Choroid plexus epithelial cell (primary cell): ENCODE data around the gene RHNO1.

Experiments
- DNase-seq: peaks from one replicate; pipeline ENCODE4 v3.0.0-alpha.2; 2010; ENCODE audit warnings: low read depth
- H3K4me3 ChIP-seq: 2 replicates; pipeline ENCODE4 v1.5.1; 2011; ENCODE audit warnings: low read depth, mild to moderate bottlenecking, control low read depth, low read length, moderate library complexity
- TF ChIP-seq, protein P1 (sequence below): conservative IDR thresholded peaks from 2 replicates; pipeline ENCODE4 v1.5.1; 2011; ENCODE audit warnings: low read depth, mild to moderate bottlenecking, control low read depth, inconsistent platforms, low read length, moderate library complexity

The RHNO1 gene

DNA sequence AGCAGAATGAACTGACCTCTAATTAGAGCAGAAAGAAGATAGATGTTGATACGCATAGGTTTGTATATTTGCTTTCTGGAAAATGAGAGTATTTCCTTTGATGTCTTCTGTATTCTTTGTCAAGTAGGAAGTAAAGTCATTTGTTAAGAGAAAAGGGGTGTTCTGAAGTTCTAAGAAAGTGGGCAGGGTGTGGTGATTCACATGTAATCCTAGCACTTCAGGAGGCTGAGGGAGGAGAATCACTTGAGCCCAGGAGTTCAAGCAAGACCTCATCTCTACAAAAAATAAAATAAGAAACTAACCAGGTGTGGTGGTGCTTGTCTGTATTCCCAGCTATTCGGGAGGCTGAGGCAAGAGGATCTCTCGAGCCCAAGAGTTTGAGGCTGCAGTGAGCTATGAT, 2.8 kb downstream of the RHNO1 start:
- no peak for DNase-seq
- H3K4me3 ChIP-seq = no peak overlapping the region
- TF ChIP-seq, protein P1, sequence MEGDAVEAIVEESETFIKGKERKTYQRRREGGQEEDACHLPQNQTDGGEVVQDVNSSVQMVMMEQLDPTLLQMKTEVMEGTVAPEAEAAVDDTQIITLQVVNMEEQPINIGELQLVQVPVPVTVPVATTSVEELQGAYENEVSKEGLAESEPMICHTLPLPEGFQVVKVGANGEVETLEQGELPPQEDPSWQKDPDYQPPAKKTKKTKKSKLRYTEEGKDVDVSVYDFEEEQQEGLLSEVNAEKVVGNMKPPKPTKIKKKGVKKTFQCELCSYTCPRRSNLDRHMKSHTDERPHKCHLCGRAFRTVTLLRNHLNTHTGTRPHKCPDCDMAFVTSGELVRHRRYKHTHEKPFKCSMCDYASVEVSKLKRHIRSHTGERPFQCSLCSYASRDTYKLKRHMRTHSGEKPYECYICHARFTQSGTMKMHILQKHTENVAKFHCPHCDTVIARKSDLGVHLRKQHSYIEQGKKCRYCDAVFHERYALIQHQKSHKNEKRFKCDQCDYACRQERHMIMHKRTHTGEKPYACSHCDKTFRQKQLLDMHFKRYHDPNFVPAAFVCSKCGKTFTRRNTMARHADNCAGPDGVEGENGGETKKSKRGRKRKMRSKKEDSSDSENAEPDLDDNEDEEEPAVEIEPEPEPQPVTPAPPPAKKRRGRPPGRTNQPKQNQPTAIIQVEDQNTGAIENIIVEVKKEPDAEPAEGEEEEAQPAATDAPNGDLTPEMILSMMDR = no peak

DNA sequence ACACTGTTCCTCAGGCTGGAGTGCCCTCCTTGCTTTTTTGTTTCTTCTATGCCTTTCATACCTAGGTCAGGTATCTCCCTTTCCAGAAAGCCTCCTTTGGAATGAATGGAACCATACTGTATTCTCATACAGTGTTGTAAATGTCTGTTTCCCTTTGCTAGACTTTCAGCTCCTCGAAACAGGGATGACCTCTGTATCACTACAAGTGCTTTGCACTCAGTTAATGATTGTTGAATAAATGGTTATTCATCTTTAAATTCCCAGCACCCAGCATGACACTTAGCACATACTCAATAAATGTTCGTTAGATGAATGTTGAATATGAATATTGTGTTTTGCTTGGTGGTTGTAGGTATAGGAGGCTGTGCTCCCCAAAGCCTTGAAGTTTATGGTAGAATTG, 7.8 kb downstream of the RHNO1 start:
- H3K4me3 ChIP-seq = no peak overlapping the region
- TF ChIP-seq, protein P1 = no peak
- DNase-seq = no peak

DNA sequence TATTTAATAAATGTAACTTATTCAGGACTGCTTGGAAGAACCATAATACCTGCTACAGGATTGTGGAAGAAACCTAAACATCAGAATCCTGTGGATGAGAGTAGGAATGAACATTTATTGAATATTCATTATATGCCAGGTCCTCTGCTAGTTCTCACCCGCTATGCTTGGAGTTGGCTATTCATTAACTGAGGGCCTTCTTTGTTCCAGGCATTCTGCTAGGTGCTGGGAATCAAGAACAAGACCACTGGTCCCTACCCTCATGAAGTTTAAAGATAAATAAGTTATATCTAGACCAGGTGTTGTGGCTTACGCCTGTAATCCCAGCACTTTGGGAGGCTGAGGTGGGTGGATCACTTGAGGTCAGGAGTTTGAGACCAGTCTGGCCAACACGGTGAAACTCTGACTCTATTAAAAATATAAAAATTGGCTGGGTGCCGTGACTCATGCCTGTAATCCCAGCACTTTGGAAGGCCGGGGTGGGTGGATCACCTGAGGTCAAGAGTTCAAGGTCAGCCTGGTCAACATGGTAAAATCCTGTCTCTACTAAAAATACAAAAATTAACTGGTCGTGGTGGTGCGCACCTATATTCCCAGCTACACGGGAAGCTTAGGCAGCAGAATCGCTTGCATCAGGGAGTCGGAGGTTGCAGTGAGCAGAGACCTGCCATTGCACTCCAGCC, 9.9 kb downstream of the RHNO1 start:
- DNase-seq = no peak
- TF ChIP-seq, protein P1 = no peak

DNA sequence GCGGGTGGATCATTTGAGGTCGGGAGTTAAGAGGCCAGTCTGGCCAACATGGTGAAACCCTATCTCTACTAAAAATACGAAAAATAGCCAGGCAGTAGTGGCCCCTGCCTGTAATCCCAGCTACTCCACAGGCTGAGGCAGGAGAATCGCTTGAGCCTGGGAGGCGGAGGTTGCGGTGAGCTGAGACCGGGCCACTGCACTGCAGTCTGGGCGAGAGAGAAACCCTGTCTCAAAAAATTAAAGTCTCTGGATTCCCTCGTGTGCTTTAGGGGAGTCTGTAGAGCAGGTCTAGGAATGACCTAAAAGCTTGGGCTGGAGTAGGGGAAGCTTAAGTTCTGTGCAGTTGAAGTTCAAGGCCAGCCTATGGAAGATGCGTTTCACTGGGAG, 13.0 kb downstream of the RHNO1 start:
- TF ChIP-seq, protein P1 = no peak
- H3K4me3 ChIP-seq = peak overlapping the region; percentile 96
- peak; percentile 12 for DNase-seq

More for the DNA sequence above, 9.9 kb downstream of the RHNO1 start:
- H3K4me3 ChIP-seq = no peak overlapping the region

DNA sequence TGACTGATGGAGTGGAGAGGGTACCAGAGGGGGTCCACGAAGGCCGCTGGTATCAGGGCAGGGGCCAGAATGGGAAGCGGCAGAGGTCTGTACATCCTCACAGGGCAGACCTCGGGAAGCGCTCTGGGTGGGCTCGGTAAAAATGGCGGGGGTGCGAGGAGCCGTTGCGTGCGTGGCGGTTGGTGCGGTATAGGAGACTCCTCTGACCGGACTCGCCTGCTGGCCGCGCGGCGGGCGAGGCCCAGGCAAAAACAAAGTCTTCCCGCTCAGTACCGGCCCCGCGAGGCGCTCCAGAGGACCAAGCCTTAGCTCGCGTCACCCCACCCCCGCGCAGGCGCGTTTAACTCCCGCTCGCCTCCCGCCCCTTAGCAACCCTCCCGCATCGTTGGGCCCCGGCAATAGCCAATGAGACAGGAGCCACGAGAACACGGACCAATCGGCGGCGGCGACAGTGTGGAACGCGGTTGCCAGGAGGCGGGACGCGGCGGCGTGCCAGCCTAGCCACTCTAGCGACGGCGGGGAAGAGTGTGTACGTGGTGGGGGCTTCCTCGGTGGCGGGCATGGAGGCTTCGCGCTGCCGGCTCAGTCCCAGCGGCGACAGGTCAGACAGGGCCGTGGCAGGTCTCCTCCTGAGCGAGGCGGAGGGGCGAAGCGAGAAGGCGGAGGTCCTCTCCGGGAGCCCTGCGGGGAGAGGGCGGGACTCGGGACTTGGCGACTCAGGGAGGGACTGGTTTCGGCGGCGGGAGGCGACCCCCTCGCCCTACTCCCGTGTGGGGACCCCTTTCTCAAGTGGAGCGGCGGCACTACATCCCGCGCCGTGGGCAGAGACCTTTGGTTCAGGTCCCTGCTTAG, 13.6 kb downstream of the RHNO1 start, which contains the start of gene TULP3:
TSS of gene TULP3 (plus strand) at position 504 of the 852 bp plus-strand sequence. CDS start at position 561, 57 bp downstream.
- peak; percentile 98 for DNase-seq
- TF ChIP-seq, protein P1 = peak; percentile 22
- H3K4me3 ChIP-seq = peak within 1 kb of the TSS; percentile 96

DNA sequence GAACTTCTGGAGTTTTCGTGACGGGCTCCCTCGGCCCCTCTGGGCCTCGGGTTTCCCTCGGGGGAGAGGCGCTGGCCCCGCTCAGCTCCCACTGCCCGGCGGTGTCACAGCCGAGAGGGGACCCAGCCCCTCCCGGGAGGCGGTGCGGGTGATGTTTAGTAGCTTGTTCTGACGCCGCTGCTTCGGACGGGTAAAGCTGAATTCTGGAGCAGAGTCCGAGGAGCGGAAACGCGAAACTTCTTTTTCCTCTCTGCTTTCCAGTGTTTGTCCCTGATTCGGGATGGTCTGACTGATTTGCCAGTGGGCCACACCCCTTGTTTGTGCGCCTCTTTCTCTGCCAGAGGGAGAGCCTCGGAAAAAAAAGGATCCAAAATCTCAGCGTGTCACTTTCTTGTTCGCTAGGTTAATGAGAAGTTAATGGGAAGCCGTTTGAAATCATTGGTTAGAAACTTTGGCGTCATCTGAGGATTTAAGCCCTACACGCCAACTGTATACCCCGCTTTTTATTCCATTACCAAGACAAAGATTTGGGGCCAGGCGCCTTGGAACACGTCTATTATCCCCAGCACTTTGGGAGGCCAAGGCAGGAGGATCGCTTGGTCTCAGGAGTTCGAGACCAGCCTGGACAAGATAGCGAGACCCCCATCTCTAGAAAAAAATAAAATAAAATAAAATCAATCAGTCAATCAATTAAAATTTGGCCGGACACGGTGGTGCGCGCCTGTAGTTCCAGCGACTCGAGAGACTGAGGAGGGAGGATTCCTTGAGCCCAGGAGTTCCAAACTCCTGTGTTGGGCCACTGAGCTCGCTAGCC, 14.4 kb downstream of the RHNO1 start:
- peak overlapping the region; percentile 96 for H3K4me3 ChIP-seq
- DNase-seq = peak; percentile 62
- TF ChIP-seq, protein P1 = no peak
